GM23338 (cell line): ENCODE measurements around the gene CELA3B. TPM values are rescaled to one million over a fixed set of nuclear protein-coding genes. Genes with fewer than 3 reads are reported as not detected.

ENCODE experiments used
- ATAC-seq: fragments of 200-7000 bp; cut with Tn5 transposase; 3 replicates; pipeline ENCODE4 v1.9.1; 2020
- DNase-seq: peaks from one replicate; pipeline ENCODE4 v3.0.0-alpha.2; 2015; ENCODE audit warnings: low spot score
- H2AFZ ChIP-seq: fragments of 200-600 bp; sonication (generic); 2 replicates; pipeline ENCODE4 v1.8.0; 2016; ENCODE audit warnings: antibody characterized with exemption, mild to moderate bottlenecking, moderate library complexity
- H3F3A ChIP-seq: fragments of 200-600 bp; sonication (generic); replicated peaks from 2 replicates; pipeline ENCODE4 v1.8.0; 2017; ENCODE audit warnings: antibody characterized with exemption, mixed run types, low read depth
- H3K27ac ChIP-seq: fragments of 200-600 bp; sonication (generic); 2 replicates; pipeline ENCODE4 v1.6.1; 2016; ENCODE audit warnings: low read depth
- H3K27me3 ChIP-seq: fragments of 200-600 bp; sonication (generic); 2 replicates; pipeline ENCODE4 v1.8.0; 2016; ENCODE audit warnings: mild to moderate bottlenecking, mixed run types, moderate library complexity; ENCODE audit not compliant: insufficient read depth
- H3K36me3 ChIP-seq: fragments of 200-600 bp; sonication (generic); 2 replicates; pipeline ENCODE4 v1.8.0; 2016; ENCODE audit warnings: mild to moderate bottlenecking; ENCODE audit not compliant: insufficient read depth
- H3K4me1 ChIP-seq: fragments of 200-600 bp; sonication (generic); 2 replicates; pipeline ENCODE4 v1.8.0; 2016; ENCODE audit warnings: mild to moderate bottlenecking, moderate library complexity; ENCODE audit not compliant: insufficient read depth
- H3K4me2 ChIP-seq: fragments of 200-600 bp; sonication (generic); 2 replicates; pipeline ENCODE4 v1.7.1; 2017; ENCODE audit warnings: mixed run types
- H3K4me3 ChIP-seq: fragments of 200-600 bp; sonication (generic); 2 replicates; pipeline ENCODE4 v1.6.1; 2016; ENCODE audit warnings: mixed run types
- H3K79me2 ChIP-seq: fragments of 200-600 bp; sonication (generic); replicated peaks from 2 replicates; pipeline ENCODE4 v1.8.0; 2017; ENCODE audit warnings: mild to moderate bottlenecking; ENCODE audit not compliant: insufficient read depth
- H3K9me2 ChIP-seq: fragments of 200-600 bp; sonication (generic); 2 replicates; pipeline ENCODE4 v1.8.0; 2017; ENCODE audit not compliant: insufficient read depth
- H4K20me1 ChIP-seq: fragments of 200-600 bp; sonication (generic); replicated peaks from 2 replicates; pipeline ENCODE4 v1.8.0; 2017; ENCODE audit warnings: mild to moderate bottlenecking; ENCODE audit not compliant: insufficient read depth
- H3K27ac Mint-ChIP-seq: 2 replicates; pipeline ENCODE4 v1.8.0; 2020; ENCODE audit warnings: inconsistent platforms, mild to moderate bottlenecking, moderate library complexity, mixed read lengths
- H3K27me3 Mint-ChIP-seq: 3 replicates; pipeline ENCODE4 v1.8.0; 2022; ENCODE audit warnings: low read depth, mild to moderate bottlenecking, moderate library complexity, mixed read lengths, inconsistent platforms; ENCODE audit not compliant: insufficient read depth, poor library complexity
- H3K36me3 Mint-ChIP-seq: 3 replicates; pipeline ENCODE4 v1.8.0; 2021; ENCODE audit warnings: low read depth, mild to moderate bottlenecking, inconsistent platforms, moderate library complexity, mixed read lengths
- H3K4me1 Mint-ChIP-seq: 3 replicates; pipeline ENCODE4 v1.8.0; 2020; ENCODE audit warnings: mild to moderate bottlenecking, inconsistent platforms, mixed read lengths
- H3K4me3 Mint-ChIP-seq: 3 replicates; pipeline ENCODE4 v1.8.0; 2021; ENCODE audit warnings: moderate library complexity, mild to moderate bottlenecking, inconsistent platforms, mixed read lengths
- H3K9me3 Mint-ChIP-seq: 3 replicates; pipeline ENCODE4 v1.8.0; 2020; ENCODE audit warnings: moderate library complexity, mild to moderate bottlenecking, inconsistent platforms, mixed read lengths
- CREB1 ChIP-seq: fragments of 250-450 bp; sonication (Bioruptor Pico); IDR thresholded peaks from 2 replicates; pipeline ENCODE4 v1.5.0; 2020; ENCODE audit warnings: low read depth, mild to moderate bottlenecking, moderate library complexity
- EZH2 ChIP-seq: fragments of 200-600 bp; sonication (generic); IDR thresholded peaks from one replicate; pipeline ENCODE4 v1.8.0; 2017; ENCODE audit warnings: antibody characterized with exemption, mild to moderate bottlenecking, low read depth; ENCODE audit not compliant: unreplicated experiment
- EZH2phosphoT487 ChIP-seq: fragments of 200-600 bp; sonication (generic); IDR thresholded peaks from one replicate; pipeline ENCODE4 v1.8.1; 2018; ENCODE audit warnings: antibody characterized with exemption; ENCODE audit not compliant: unreplicated experiment
- JUNB ChIP-seq: IDR thresholded peaks from one replicate; pipeline ENCODE4 v1.6.1; 2016; ENCODE audit warnings: antibody characterized with exemption; ENCODE audit not compliant: unreplicated experiment
- NANOG ChIP-seq: IDR thresholded peaks from 2 replicates; pipeline ENCODE4 v1.6.1; 2016; ENCODE audit warnings: antibody characterized with exemption, borderline replicate concordance
- POLR2AphosphoS5 ChIP-seq: IDR thresholded peaks from 2 replicates; pipeline ENCODE4 v1.6.1; 2016; ENCODE audit warnings: antibody characterized with exemption, low read depth
- STAT1 ChIP-seq: IDR thresholded peaks from one replicate; pipeline ENCODE4 v1.6.1; 2016; ENCODE audit warnings: antibody characterized with exemption; ENCODE audit not compliant: unreplicated experiment
- ZNF114 ChIP-seq: fragments of 250-450 bp; sonication (Bioruptor Pico); IDR thresholded peaks from 2 replicates; pipeline ENCODE4 v1.5.0; 2020; ENCODE audit warnings: mild to moderate bottlenecking, moderate library complexity
- ZNF331 ChIP-seq: fragments of 250-450 bp; sonication (Bioruptor Pico); IDR thresholded peaks from 2 replicates; pipeline ENCODE4 v1.5.0; 2020; ENCODE audit warnings: low read depth, mild to moderate bottlenecking, moderate library complexity
- polyA plus RNA-seq: library from polyadenylated mRNA; unstranded; fragments of >200 nt; fragmentation: Nextera tagmentation; extraction: Ambion mirVana; gene quantifications from 2 replicates; pipeline ENCODE4 v1.2.1, GENCODE V29; 2016
- total RNA-seq: library from RNA; depleted of rRNA; stranded (reverse); fragments of >200 nt; shearing (Covaris generic); gene quantifications from 2 replicates; pipeline ENCODE4 v1.2.3, GENCODE V29; 2014
- TF ChIP-seq, protein P1 (sequence below): fragments of 250-450 bp; sonication (Bioruptor Pico); IDR thresholded peaks from 2 replicates; pipeline ENCODE4 v1.5.0; 2020; ENCODE audit warnings: mild to moderate bottlenecking, moderate library complexity
- TF ChIP-seq, protein P2 (sequence below), 2 experiments: fragments of 200-600 bp in 1 of 2; sonication (generic) in 1 of 2; conservative IDR thresholded peaks; 2 replicates each; pipeline versions ENCODE4 v1.5.1 to v1.6.1; 2016 to 2017; ENCODE audit warnings: antibody characterized with exemption in 2 of 2, low read depth in 2 of 2, mild to moderate bottlenecking in 2 of 2, moderate library complexity in 1 of 2
- TF ChIP-seq, protein P3 (sequence below): IDR thresholded peaks from 2 replicates; pipeline ENCODE4 v1.6.1; 2016; ENCODE audit warnings: antibody characterized with exemption
- TF ChIP-seq, protein P4 (sequence below): IDR thresholded peaks from one replicate; pipeline ENCODE4 v1.6.1; 2018; ENCODE audit warnings: antibody characterized with exemption; ENCODE audit not compliant: unreplicated experiment

Gene CELA3B
- total and polyA plus RNA-seq, 2 experiments from 2014 or later: not detected

DNA sequence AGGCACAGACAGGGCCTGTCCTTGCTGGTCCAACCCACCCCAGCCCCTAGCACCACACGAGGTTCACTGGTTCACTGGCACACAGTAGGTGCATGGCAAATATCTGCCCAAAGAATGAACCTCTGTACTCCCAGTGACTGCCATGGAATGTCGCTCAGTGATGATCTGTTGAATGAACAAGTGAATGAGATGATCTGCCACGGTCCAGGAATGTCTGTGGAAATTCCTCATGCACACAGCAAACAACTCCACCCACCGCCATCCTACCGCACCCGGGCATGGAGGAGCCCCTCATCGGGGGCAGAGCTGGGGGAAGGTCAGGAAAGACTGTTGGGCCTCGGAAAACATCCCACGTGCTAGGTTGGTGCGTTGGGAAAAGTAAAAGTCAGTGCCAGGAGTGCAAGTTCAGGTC, 41.4 kb upstream of the CELA3B start:
- H3K27ac ChIP-seq: no peak overlapping the region; the same call in 1 of the 2 replicates
- 0 out of 2 replicates have a peak overlapping the region, but pooled peaks have one; percentile 29 for H3K27ac Mint-ChIP-seq

More for the DNA sequence above, 41.4 kb upstream of the CELA3B start:
- TF ChIP-seq CREB1 (CRISPR knock-in tag): no peak
- no peak for TF ChIP-seq ZNF114 (CRISPR knock-in tag)
- TF ChIP-seq, protein P1, sequence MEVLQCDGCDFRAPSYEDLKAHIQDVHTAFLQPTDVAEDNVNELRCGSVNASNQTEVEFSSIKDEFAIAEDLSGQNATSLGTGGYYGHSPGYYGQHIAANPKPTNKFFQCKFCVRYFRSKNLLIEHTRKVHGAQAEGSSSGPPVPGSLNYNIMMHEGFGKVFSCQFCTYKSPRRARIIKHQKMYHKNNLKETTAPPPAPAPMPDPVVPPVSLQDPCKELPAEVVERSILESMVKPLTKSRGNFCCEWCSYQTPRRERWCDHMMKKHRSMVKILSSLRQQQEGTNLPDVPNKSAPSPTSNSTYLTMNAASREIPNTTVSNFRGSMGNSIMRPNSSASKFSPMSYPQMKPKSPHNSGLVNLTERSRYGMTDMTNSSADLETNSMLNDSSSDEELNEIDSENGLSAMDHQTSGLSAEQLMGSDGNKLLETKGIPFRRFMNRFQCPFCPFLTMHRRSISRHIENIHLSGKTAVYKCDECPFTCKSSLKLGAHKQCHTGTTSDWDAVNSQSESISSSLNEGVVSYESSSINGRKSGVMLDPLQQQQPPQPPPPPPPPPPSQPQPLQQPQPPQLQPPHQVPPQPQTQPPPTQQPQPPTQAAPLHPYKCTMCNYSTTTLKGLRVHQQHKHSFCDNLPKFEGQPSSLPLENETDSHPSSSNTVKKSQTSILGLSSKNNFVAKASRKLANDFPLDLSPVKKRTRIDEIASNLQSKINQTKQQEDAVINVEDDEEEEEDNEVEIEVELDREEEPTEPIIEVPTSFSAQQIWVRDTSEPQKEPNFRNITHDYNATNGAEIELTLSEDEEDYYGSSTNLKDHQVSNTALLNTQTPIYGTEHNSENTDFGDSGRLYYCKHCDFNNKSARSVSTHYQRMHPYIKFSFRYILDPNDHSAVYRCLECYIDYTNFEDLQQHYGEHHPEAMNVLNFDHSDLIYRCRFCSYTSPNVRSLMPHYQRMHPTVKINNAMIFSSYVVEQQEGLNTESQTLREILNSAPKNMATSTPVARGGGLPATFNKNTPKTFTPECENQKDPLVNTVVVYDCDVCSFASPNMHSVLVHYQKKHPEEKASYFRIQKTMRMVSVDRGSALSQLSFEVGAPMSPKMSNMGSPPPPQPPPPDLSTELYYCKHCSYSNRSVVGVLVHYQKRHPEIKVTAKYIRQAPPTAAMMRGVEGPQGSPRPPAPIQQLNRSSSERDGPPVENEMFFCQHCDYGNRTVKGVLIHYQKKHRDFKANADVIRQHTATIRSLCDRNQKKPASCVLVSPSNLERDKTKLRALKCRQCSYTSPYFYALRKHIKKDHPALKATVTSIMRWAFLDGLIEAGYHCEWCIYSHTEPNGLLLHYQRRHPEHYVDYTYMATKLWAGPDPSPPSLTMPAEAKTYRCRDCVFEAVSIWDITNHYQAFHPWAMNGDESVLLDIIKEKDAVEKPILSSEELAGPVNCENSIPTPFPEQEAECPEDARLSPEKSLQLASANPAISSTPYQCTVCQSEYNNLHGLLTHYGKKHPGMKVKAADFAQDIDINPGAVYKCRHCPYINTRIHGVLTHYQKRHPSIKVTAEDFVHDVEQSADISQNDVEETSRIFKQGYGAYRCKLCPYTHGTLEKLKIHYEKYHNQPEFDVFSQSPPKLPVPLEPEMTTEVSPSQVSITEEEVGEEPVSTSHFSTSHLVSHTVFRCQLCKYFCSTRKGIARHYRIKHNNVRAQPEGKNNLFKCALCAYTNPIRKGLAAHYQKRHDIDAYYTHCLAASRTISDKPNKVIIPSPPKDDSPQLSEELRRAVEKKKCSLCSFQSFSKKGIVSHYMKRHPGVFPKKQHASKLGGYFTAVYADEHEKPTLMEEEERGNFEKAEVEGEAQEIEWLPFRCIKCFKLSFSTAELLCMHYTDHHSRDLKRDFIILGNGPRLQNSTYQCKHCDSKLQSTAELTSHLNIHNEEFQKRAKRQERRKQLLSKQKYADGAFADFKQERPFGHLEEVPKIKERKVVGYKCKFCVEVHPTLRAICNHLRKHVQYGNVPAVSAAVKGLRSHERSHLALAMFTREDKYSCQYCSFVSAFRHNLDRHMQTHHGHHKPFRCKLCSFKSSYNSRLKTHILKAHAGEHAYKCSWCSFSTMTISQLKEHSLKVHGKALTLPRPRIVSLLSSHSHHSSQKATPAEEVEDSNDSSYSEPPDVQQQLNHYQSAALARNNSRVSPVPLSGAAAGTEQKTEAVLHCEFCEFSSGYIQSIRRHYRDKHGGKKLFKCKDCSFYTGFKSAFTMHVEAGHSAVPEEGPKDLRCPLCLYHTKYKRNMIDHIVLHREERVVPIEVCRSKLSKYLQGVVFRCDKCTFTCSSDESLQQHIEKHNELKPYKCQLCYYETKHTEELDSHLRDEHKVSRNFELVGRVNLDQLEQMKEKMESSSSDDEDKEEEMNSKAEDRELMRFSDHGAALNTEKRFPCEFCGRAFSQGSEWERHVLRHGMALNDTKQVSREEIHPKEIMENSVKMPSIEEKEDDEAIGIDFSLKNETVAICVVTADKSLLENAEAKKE (CRISPR knock-in tag): no peak
- TF ChIP-seq, protein P2, sequence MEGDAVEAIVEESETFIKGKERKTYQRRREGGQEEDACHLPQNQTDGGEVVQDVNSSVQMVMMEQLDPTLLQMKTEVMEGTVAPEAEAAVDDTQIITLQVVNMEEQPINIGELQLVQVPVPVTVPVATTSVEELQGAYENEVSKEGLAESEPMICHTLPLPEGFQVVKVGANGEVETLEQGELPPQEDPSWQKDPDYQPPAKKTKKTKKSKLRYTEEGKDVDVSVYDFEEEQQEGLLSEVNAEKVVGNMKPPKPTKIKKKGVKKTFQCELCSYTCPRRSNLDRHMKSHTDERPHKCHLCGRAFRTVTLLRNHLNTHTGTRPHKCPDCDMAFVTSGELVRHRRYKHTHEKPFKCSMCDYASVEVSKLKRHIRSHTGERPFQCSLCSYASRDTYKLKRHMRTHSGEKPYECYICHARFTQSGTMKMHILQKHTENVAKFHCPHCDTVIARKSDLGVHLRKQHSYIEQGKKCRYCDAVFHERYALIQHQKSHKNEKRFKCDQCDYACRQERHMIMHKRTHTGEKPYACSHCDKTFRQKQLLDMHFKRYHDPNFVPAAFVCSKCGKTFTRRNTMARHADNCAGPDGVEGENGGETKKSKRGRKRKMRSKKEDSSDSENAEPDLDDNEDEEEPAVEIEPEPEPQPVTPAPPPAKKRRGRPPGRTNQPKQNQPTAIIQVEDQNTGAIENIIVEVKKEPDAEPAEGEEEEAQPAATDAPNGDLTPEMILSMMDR (conservative IDR thresholded peaks at IDR 0.05; ENCODE audit: low read depth in 2 of 2): no peak
- no peak for TF ChIP-seq EZH2
- TF ChIP-seq, protein P3, sequence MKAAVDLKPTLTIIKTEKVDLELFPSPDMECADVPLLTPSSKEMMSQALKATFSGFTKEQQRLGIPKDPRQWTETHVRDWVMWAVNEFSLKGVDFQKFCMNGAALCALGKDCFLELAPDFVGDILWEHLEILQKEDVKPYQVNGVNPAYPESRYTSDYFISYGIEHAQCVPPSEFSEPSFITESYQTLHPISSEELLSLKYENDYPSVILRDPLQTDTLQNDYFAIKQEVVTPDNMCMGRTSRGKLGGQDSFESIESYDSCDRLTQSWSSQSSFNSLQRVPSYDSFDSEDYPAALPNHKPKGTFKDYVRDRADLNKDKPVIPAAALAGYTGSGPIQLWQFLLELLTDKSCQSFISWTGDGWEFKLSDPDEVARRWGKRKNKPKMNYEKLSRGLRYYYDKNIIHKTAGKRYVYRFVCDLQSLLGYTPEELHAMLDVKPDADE: no peak
- no peak for TF ChIP-seq ZNF331 (CRISPR knock-in tag)
- TF ChIP-seq NANOG: no peak
- TF ChIP-seq JUNB: no peak
- no peak for TF ChIP-seq STAT1
- TF ChIP-seq, protein P4, sequence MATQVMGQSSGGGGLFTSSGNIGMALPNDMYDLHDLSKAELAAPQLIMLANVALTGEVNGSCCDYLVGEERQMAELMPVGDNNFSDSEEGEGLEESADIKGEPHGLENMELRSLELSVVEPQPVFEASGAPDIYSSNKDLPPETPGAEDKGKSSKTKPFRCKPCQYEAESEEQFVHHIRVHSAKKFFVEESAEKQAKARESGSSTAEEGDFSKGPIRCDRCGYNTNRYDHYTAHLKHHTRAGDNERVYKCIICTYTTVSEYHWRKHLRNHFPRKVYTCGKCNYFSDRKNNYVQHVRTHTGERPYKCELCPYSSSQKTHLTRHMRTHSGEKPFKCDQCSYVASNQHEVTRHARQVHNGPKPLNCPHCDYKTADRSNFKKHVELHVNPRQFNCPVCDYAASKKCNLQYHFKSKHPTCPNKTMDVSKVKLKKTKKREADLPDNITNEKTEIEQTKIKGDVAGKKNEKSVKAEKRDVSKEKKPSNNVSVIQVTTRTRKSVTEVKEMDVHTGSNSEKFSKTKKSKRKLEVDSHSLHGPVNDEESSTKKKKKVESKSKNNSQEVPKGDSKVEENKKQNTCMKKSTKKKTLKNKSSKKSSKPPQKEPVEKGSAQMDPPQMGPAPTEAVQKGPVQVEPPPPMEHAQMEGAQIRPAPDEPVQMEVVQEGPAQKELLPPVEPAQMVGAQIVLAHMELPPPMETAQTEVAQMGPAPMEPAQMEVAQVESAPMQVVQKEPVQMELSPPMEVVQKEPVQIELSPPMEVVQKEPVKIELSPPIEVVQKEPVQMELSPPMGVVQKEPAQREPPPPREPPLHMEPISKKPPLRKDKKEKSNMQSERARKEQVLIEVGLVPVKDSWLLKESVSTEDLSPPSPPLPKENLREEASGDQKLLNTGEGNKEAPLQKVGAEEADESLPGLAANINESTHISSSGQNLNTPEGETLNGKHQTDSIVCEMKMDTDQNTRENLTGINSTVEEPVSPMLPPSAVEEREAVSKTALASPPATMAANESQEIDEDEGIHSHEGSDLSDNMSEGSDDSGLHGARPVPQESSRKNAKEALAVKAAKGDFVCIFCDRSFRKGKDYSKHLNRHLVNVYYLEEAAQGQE: no peak
- TF ChIP-seq EZH2phosphoT487: no peak
- TF ChIP-seq POLR2AphosphoS5: no peak
- Histone ChIP-seq H3K4me2 (peak overlapping the region; percentile 91; the same call in 1 of the 2 replicates), H3K36me3 (no peaks in the 10 kb centered on the region), H3K4me3 (peak overlapping the region; percentile 79), H3F3A (peaks cover 5% of the 10 kb centered on the region; the same call in 1 of the 2 replicates), H3K4me1 (peaks cover 25% of the 10 kb centered on the region), H3K27me3 (no peaks in the 10 kb centered on the region), H2AFZ (no peak overlapping the region), H4K20me1 (peaks cover 4% of the 10 kb centered on the region), H3K9me2 (no peaks in the 10 kb centered on the region), H3K79me2 (peaks cover 52% of the 10 kb centered on the region)
- DNase-seq (no peak), ATAC-seq (no peak)
- Mint-ChIP-seq H3K4me1 (peaks cover 52% of the 10 kb centered on the region), H3K4me3 (peak overlapping the region; percentile 79), H3K27me3 (peaks cover 23% of the 10 kb centered on the region), H3K36me3 (no peaks in the 10 kb centered on the region), H3K9me3 (no peaks in the 10 kb centered on the region)
